Fibroblast of lung (primary cell): ENCODE results near the gene FHIT.

Source experiments
- CTCF ChIP-seq, 2 donors: IDR thresholded peaks in 1 of 2; conservative IDR thresholded peaks in 1 of 2; 1 replicate in 1 of 2; 2 replicates in 1 of 2; pipeline ENCODE4 v1.5.1; 2011 to 2012; ENCODE audit warnings: low read length in 2 of 2, control low read depth in 1 of 2, inconsistent platforms in 1 of 2, low read depth in 1 of 2, mild to moderate bottlenecking in 1 of 2
- EZH2 ChIP-seq: IDR thresholded peaks from 2 replicates; pipeline ENCODE4 v1.5.1; 2012; ENCODE audit warnings: low read length, control low read depth, mild to moderate bottlenecking; ENCODE audit errors: missing control alignments

- TF ChIP-seq CTCF (conservative IDR thresholded peaks at IDR 0.05 in 1 of 2, IDR thresholded peaks at IDR 0.05 in 1 of 2; ENCODE audit: low read depth in 1 of 2, low read length in 2 of 2), result no peak
- no peak for TF ChIP-seq EZH2
Measured at GRCh38 chr3:60217156-60217911, 1033.9 kb downstream of the FHIT start.
